Fibroblast of peridontal ligament (primary cell): ENCODE data around the gene FGB.
"Not testable (repeated sequence)": the region's sequence is repeated elsewhere in the genome, so short reads cannot be mapped to it uniquely, and the experiment has no call there.

Experiments
- DNase-seq: peaks from one replicate; pipeline ENCODE4 v3.0.0-alpha.2; 2010; ENCODE audit errors: extremely low read depth

FGB gene

GRCh38 chr4:154566639-154567204 lies 3.9 kb downstream of the FGB start:
- no peak for DNase-seq

- no peak for DNase-seq
These were observed 6.2 kb downstream of the FGB start for GRCh38 chr4:154569028-154569427.

- DNase-seq: no peak
These were observed 6.8 kb downstream of the FGB start for GRCh38 chr4:154569584-154569983.

GRCh38 chr4:154573190-154573870 lies 10.5 kb downstream of the FGB start:
- no peak for DNase-seq

GRCh38 chr4:154574311-154574710 lies 11.5 kb downstream of the FGB start:
- no peak for DNase-seq

GRCh38 chr4:154577324-154577723 lies 14.5 kb downstream of the FGB start:
- DNase-seq: no peak

GRCh38 chr4:154578919-154579318 lies 16.1 kb downstream of the FGB start:
- no peak for DNase-seq

- no peak for DNase-seq
These were observed 17.1 kb downstream of the FGB start for GRCh38 chr4:154579927-154580326.

- no peak for DNase-seq
These were observed 19.9 kb downstream of the FGB start for GRCh38 chr4:154582723-154583122.

GRCh38 chr4:154583230-154583629 lies 20.4 kb downstream of the FGB start:
- no peak for DNase-seq

- no peak for DNase-seq
These were observed 20.9 kb downstream of the FGB start for GRCh38 chr4:154583677-154584076.

GRCh38 chr4:154584259-154584658 lies 21.4 kb downstream of the FGB start:
- DNase-seq: no peak

GRCh38 chr4:154585369-154586018 lies 22.7 kb downstream of the FGB start:
- no peak for DNase-seq

GRCh38 chr4:154586296-154587033 lies 23.7 kb downstream of the FGB start:
- DNase-seq: no peak

- no peak for DNase-seq
These were observed 25.4 kb downstream of the FGB start for GRCh38 chr4:154588198-154588597.

GRCh38 chr4:154589296-154590197 lies 26.7 kb downstream of the FGB start:
- no peak for DNase-seq

- no peak for DNase-seq
These were observed 27.7 kb downstream of the FGB start, which contains the start of gene FGA for GRCh38 chr4:154590329-154591006. TSS of gene FGA (minus strand) at chr4:154590742. CDS start at chr4:154590687, 55 bp downstream.

- no peak for DNase-seq
These were observed 29.1 kb downstream of the FGB start for GRCh38 chr4:154591890-154592289.

- no peak for DNase-seq
These were observed 31.1 kb downstream of the FGB start for GRCh38 chr4:154593868-154594267.

- not testable (repeated sequence) for DNase-seq
These were observed 31.5 kb downstream of the FGB start for GRCh38 chr4:154594343-154594742.

GRCh38 chr4:154595807-154596206 lies 33.0 kb downstream of the FGB start:
- no peak for DNase-seq
